Keratinocyte (primary cell): ENCODE measurements around the gene NIN. TPM values are rescaled to one million over a fixed set of nuclear protein-coding genes. Genes with fewer than 3 reads are reported as not detected.

ENCODE experiments used
- DNase-seq: peaks from one replicate; pipeline ENCODE4 v3.0.0-alpha.2; 2011; ENCODE audit warnings: low read depth, missing footprints, low spot score
- FAIRE-seq: peaks from 2 replicates; lab custom pipeline; 2011; peaks lifted over from hg19 to GRCh38; lab: Jason Lieb, UNC
- H2AFZ ChIP-seq: 2 replicates; pipeline ENCODE4 v1.6.0; 2012; ENCODE audit warnings: low read length, control low read depth, inconsistent platforms; ENCODE audit not compliant: control insufficient read depth
- H3K27ac ChIP-seq: 2 replicates; pipeline ENCODE4 v1.5.1; 2011; ENCODE audit warnings: low read length; ENCODE audit not compliant: control insufficient read depth, insufficient read depth
- H3K27me3 ChIP-seq: 3 replicates; pipeline ENCODE4 v1.6.0; 2011; ENCODE audit warnings: low read length; ENCODE audit not compliant: control insufficient read depth, insufficient read depth; ENCODE audit errors: extremely low read depth
- H3K36me3 ChIP-seq, 2 experiments: 2 replicates in 1 of 2; 3 replicates in 1 of 2; pipeline ENCODE4 v1.5.1; 2011; ENCODE audit warnings: low read length in 2 of 2, mild to moderate bottlenecking in 1 of 2; ENCODE audit not compliant: control insufficient read depth in 2 of 2, insufficient read depth in 2 of 2; ENCODE audit errors: extremely low read depth in 1 of 2
- H3K4me1 ChIP-seq: 3 replicates; pipeline ENCODE4 v1.5.1; 2011; ENCODE audit warnings: low read length; ENCODE audit not compliant: control insufficient read depth, insufficient read depth; ENCODE audit errors: extremely low read depth
- H3K4me2 ChIP-seq: 3 replicates; pipeline ENCODE4 v1.6.0; 2011; ENCODE audit warnings: low read depth, low read length; ENCODE audit not compliant: control insufficient read depth, insufficient read depth; ENCODE audit errors: extremely low read depth
- H3K4me3 ChIP-seq, 3 experiments: fragments of 200-600 bp in 1 of 3; sonication (generic) in 1 of 3; 2 replicates in 2 of 3; 3 replicates in 1 of 3; pipeline ENCODE4 v1.5.1; 2011 to 2016; ENCODE audit warnings: low read length in 3 of 3, mild to moderate bottlenecking in 3 of 3, control low read depth in 2 of 3, inconsistent platforms in 1 of 3, low read depth in 1 of 3, mixed read lengths in 1 of 3, mixed run types in 1 of 3, moderate library complexity in 1 of 3; ENCODE audit not compliant: control insufficient read depth in 2 of 3, insufficient read depth in 2 of 3; ENCODE audit errors: extremely low read depth in 1 of 3
- H3K79me2 ChIP-seq: 2 replicates; pipeline ENCODE4 v1.6.0; 2012; ENCODE audit warnings: low read length; ENCODE audit not compliant: control insufficient read depth, insufficient read depth
- H3K9ac ChIP-seq: 3 replicates; pipeline ENCODE4 v1.6.0; 2011; ENCODE audit warnings: low read length; ENCODE audit not compliant: control insufficient read depth, insufficient read depth; ENCODE audit errors: extremely low read depth
- H3K9me1 ChIP-seq: 3 replicates; pipeline ENCODE4 v1.6.0; 2011; ENCODE audit warnings: low read length; ENCODE audit not compliant: control insufficient read depth, insufficient read depth; ENCODE audit errors: extremely low read depth
- H3K9me3 ChIP-seq: 2 replicates; pipeline ENCODE4 v1.5.1; 2012; ENCODE audit warnings: low read depth, low read length; ENCODE audit not compliant: control insufficient read depth
- H4K20me1 ChIP-seq: 3 replicates; pipeline ENCODE4 v1.6.0; 2011; ENCODE audit warnings: low read length; ENCODE audit not compliant: control insufficient read depth, insufficient read depth; ENCODE audit errors: extremely low read depth
- EZH2 ChIP-seq: IDR thresholded peaks from one replicate; pipeline ENCODE4 v1.6.1; 2012; ENCODE audit warnings: inconsistent platforms, mild to moderate bottlenecking, low read length, moderate library complexity
- dilution Hi-C: fragments of 300-500 bp; cut with MboI; formaldehyde crosslinking; loops from one replicate; pipeline ENCODE4 v1.7.0; 2020; ENCODE audit warnings: low sequenced_read_pairs; ENCODE audit not compliant: extremely low pct_ligation_motif_present
- polyA plus RNA-seq, 5 experiments: library from polyadenylated mRNA; depleted of rRNA in 3 of 5; stranded (reverse) in 3 of 5; stranded (forward) in 1 of 5; unstranded in 1 of 5; fragments of >200 nt; gene quantifications; 1 replicate in 1 of 5; 2 replicates in 3 of 5; 3 replicates in 1 of 5; pipeline versions ENCODE4 v1.2.1 to v1.2.3, GENCODE V29; 2011 to 2012; ENCODE audit warnings: missing spikeins in 2 of 5, low read depth in 1 of 5, low replicate concordance in 1 of 5
- TF ChIP-seq, protein P1 (sequence below), 3 experiments: IDR thresholded peaks in 1 of 3; conservative IDR thresholded peaks in 1 of 3; optimal IDR thresholded peaks in 1 of 3; 2 replicates in 2 of 3; 3 replicates in 1 of 3; pipeline versions ENCODE3 to v1.5.1; 2011; ENCODE audit warnings: low read length in 3 of 3, mild to moderate bottlenecking in 3 of 3, moderate library complexity in 2 of 3, control low read depth in 1 of 3, inconsistent platforms in 1 of 3; ENCODE audit not compliant: insufficient read depth in 2 of 3; ENCODE audit errors: extremely low read depth in 1 of 3

Gene NIN
- polyA plus RNA-seq, 1 donor (not counting 4 experiments of a cell fraction or from before 2014, with no cell fraction given): 15.2 TPM

DNA sequence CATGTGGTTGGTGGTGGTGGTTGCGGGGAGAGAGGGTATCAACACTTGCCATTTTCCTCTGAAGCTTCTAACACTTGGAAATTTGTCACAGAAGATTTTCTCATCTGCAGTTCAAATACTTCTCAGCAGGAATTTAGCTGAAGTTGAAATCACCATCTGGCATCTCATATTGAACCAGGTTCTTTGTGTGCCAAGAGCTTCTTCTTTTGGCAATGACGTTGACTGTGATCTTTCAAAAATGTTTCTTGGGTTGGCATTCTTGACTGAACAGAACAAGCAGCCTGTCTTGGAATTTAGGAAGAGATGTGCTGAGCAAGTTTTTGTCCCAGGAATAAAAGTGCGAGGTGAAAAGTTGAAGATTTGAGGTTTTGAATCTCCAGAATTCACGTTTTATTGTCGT is 8.7 kb upstream of the NIN start:
- dilution Hi-C loops: no loop called here
- Histone ChIP-seq H3K4me1 (no peaks in the 10 kb centered on the region), H4K20me1 (no peaks in the 10 kb centered on the region), H3K36me3 (no peaks in the 10 kb centered on the region), H3K4me3 (no peak overlapping the region), H3K9ac (no peak overlapping the region), H3K9me3 (no peaks in the 10 kb centered on the region), H3K4me2 (no peak overlapping the region), H3K9me1 (no peaks in the 10 kb centered on the region), H2AFZ (no peak overlapping the region), H3K27me3 (no peaks in the 10 kb centered on the region), H3K79me2 (no peaks in the 10 kb centered on the region), H3K27ac (no peak overlapping the region)
- DNase-seq (no peak), FAIRE-seq (no peak)
- TF ChIP-seq, protein P1, sequence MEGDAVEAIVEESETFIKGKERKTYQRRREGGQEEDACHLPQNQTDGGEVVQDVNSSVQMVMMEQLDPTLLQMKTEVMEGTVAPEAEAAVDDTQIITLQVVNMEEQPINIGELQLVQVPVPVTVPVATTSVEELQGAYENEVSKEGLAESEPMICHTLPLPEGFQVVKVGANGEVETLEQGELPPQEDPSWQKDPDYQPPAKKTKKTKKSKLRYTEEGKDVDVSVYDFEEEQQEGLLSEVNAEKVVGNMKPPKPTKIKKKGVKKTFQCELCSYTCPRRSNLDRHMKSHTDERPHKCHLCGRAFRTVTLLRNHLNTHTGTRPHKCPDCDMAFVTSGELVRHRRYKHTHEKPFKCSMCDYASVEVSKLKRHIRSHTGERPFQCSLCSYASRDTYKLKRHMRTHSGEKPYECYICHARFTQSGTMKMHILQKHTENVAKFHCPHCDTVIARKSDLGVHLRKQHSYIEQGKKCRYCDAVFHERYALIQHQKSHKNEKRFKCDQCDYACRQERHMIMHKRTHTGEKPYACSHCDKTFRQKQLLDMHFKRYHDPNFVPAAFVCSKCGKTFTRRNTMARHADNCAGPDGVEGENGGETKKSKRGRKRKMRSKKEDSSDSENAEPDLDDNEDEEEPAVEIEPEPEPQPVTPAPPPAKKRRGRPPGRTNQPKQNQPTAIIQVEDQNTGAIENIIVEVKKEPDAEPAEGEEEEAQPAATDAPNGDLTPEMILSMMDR (optimal IDR thresholded peaks at IDR 0.05 in 1 of 3, IDR thresholded peaks at IDR 0.05 in 1 of 3, conservative IDR thresholded peaks at IDR 0.05 in 1 of 3; ENCODE audit: extremely low read depth in 1 of 3, insufficient read depth in 2 of 3, low read length in 3 of 3): no peak
- TF ChIP-seq EZH2: no peak

DNA sequence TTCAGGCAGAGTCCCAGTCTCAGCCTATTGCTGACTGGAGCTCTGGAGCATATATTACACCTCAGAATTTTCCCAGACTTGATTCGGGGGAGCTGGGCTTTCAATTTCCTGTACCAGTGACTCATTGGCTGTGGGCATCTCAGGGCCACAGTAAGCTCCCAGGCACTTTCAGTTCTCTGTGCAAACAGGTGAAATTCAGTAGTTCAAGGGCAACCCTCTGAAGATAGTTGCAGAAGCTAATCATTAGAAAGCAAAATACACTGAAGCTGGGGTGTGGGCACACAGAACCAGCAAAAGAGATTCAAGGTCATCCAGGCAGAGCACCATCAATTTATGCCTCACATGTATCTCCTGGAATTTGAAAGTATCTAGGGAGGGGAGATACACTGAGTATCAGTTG is 8.1 kb upstream of the NIN start:
- no peak overlapping the region for H3K4me2 ChIP-seq
- H4K20me1 ChIP-seq: no peaks in the 10 kb centered on the region
- H3K36me3 ChIP-seq: no peaks in the 10 kb centered on the region
- TF ChIP-seq, protein P1 (optimal IDR thresholded peaks at IDR 0.05 in 1 of 3, IDR thresholded peaks at IDR 0.05 in 1 of 3, conservative IDR thresholded peaks at IDR 0.05 in 1 of 3; ENCODE audit: extremely low read depth in 1 of 3, insufficient read depth in 2 of 3, low read length in 3 of 3): no peak
- no peak for TF ChIP-seq EZH2
- no peak overlapping the region for H3K27ac ChIP-seq
- H2AFZ ChIP-seq: no peak overlapping the region
- no peaks in the 10 kb centered on the region for H3K9me3 ChIP-seq
- no peak overlapping the region for H3K4me3 ChIP-seq
- H3K4me1 ChIP-seq: no peaks in the 10 kb centered on the region
- DNase-seq: no peak
- H3K27me3 ChIP-seq: no peaks in the 10 kb centered on the region
- H3K79me2 ChIP-seq: no peaks in the 10 kb centered on the region
- FAIRE-seq: no peak
- no peaks in the 10 kb centered on the region for H3K9me1 ChIP-seq
- no peak overlapping the region for H3K9ac ChIP-seq
- dilution Hi-C loops: no loop called here
